ENCODE data around the gene GAPDH. TPM values are rescaled to one million over a fixed set of nuclear protein-coding genes. Genes with fewer than 3 reads are reported as not detected.

The GAPDH gene
- total RNA-seq, 1 donor from 2014 or later, result 4,805 TPM

Other genes with a start within 250 kb of the GAPDH start
- gene PLEKHG6, start 223.8 kb upstream of the GAPDH start, total RNA-seq, result not detected in 2 replicates
- 37.6 TPM in 2 replicates for gene TNFRSF1A, start 192.4 kb upstream of the GAPDH start, total RNA-seq
- gene SCNN1A, start 159.0 kb upstream of the GAPDH start, total RNA-seq, result not detected in 2 replicates
- gene LTBR, start 150.4 kb upstream of the GAPDH start, total RNA-seq, result 0.32 and 0.50 TPM in 2 replicates
- 23.3 and 25.9 TPM in 2 replicates for gene CD27, start 89.6 kb upstream of the GAPDH start, total RNA-seq
- gene TAPBPL, start 82.5 kb upstream of the GAPDH start, total RNA-seq, result 30.9 and 37.4 TPM in 2 replicates
- 38.7 and 40.7 TPM in 2 replicates for gene VAMP1, start 63.8 kb upstream of the GAPDH start, total RNA-seq
- gene MRPL51, start 41.3 kb upstream of the GAPDH start, total RNA-seq, result 262 and 283 TPM in 2 replicates
- 114 and 120 TPM in 2 replicates for gene NCAPD2, start 40.4 kb upstream of the GAPDH start, total RNA-seq
- 15.5 and 16.6 TPM in 2 replicates for gene IFFO1, start 21.5 kb downstream of the GAPDH start, total RNA-seq
- gene NOP2, start 33.8 kb downstream of the GAPDH start, total RNA-seq, result 146 and 157 TPM in 2 replicates
- gene CHD4, start 72.9 kb downstream of the GAPDH start, total RNA-seq, result 343 and 351 TPM in 2 replicates
- gene LPAR5, start 101.4 kb downstream of the GAPDH start, total RNA-seq, result 3.6 and 4.1 TPM in 2 replicates
- gene ACRBP, start 112.9 kb downstream of the GAPDH start, total RNA-seq, result 1.2 and 1.5 TPM in 2 replicates
- gene ING4, start 128.6 kb downstream of the GAPDH start, total RNA-seq, result 18.5 and 19.1 TPM in 2 replicates
- 73.7 and 75.4 TPM in 2 replicates for gene ZNF384, start 154.9 kb downstream of the GAPDH start, total RNA-seq
- 0.18 TPM in 1 of 2 replicates, not detected in the other for gene PIANP, start 166.3 kb downstream of the GAPDH start, total RNA-seq
- 33.0 and 35.6 TPM in 2 replicates for gene COPS7A, start 189.5 kb downstream of the GAPDH start, total RNA-seq
- gene MLF2, start 218.6 kb downstream of the GAPDH start, total RNA-seq, result 162 and 172 TPM in 2 replicates
- gene PTMS, start 231.8 kb downstream of the GAPDH start, total RNA-seq, result 235 and 262 TPM in 2 replicates
- 215 and 223 TPM in 2 replicates for gene LAG3, start 238.0 kb downstream of the GAPDH start, total RNA-seq